Activated B cell treated with CpG ODN at 0.5 μM for 24 hours (primary cell): ENCODE results near the gene CMTR1. TPM values are rescaled to one million over a fixed set of nuclear protein-coding genes. Genes with fewer than 3 reads are reported as not detected.
A peak's percentile ranks its signal among the peaks of the same experiment; 100 is the strongest.

Experiments used
- ATAC-seq: fragments of 200-7000 bp; cut with Tn5 transposase; one replicate; pipeline ENCODE4 v1.10.0; 2021; ENCODE audit warnings: low read depth, mild to moderate bottlenecking, moderate library complexity
- CTCF ChIA-PET: fragments of 350-600 bp; sonication (Branson Sonifier 250); formaldehyde crosslinking; loops from one replicate; lab custom pipeline; 2021; ENCODE audit warnings: antibody characterized with exemption; lab: Charles Lee
- POLR2A ChIA-PET: fragments of 350-600 bp; sonication (Branson Sonifier 250); formaldehyde crosslinking; loops from one replicate; lab custom pipeline; 2021; ENCODE audit warnings: antibody characterized with exemption; lab: Charles Lee
- DNase-seq: peaks from one replicate; pipeline ENCODE4 v3.0.0; 2022
- H3K27ac Mint-ChIP-seq: one replicate; pipeline ENCODE4 v1.8.0; 2020; ENCODE audit warnings: mixed read lengths
- H3K27me3 Mint-ChIP-seq: one replicate; pipeline ENCODE4 v1.8.0; 2021; ENCODE audit warnings: mixed read lengths
- H3K36me3 Mint-ChIP-seq: one replicate; pipeline ENCODE4 v1.8.0; 2021; ENCODE audit warnings: low read depth, mixed read lengths
- H3K4me1 Mint-ChIP-seq: one replicate; pipeline ENCODE4 v1.8.0; 2021; ENCODE audit warnings: mixed read lengths
- H3K4me3 Mint-ChIP-seq: one replicate; pipeline ENCODE4 v1.8.0; 2020; ENCODE audit warnings: mild to moderate bottlenecking, mixed read lengths
- H3K9me3 Mint-ChIP-seq: one replicate; pipeline ENCODE4 v1.8.0; 2020; ENCODE audit warnings: mixed read lengths
- CTCF ChIP-seq: fragments of 200-600 bp; IDR thresholded peaks from one replicate; pipeline ENCODE4 v1.8.0; 2022; ENCODE audit warnings: antibody characterized with exemption, mild to moderate bottlenecking
- intact Hi-C: fragments of 100-400 bp; cut with micrococcal nuclease; formaldehyde crosslinking; loops from one replicate; pipeline ENCODE4 v1.15.1; 2024
- total RNA-seq: library from RNA; stranded (reverse); gene quantifications from 2 replicates; pipeline ENCODE4 v1.2.3, GENCODE V29; 2022

Gene CMTR1
- total RNA-seq, 1 donor from 2014 or later, result 65.7 TPM

- H3K9me3 Mint-ChIP-seq, result peaks cover 3% of the 10 kb centered on the region
- TF ChIP-seq CTCF, result no peak
- peaks cover 2% of the 10 kb centered on the region for H3K27me3 Mint-ChIP-seq
- peaks cover 34% of the 10 kb centered on the region for H3K4me1 Mint-ChIP-seq
- ChIA-PET CTCF (interaction anchor here (0.6 to 2.0 kb wide), 5 partner anchors 10 to 257 kb away, joined by 3 to 8 read pairs (median 3); no protein-coding TSS in a partner anchor), POLR2A (interaction anchor here (0.6 to 2.4 kb wide), 18 partner anchors 8 to 1405 kb away, joined by 3 to 16 read pairs (median 5); partner anchors contain the start of genes CCDC167, MDGA1, TBC1D22B and TMEM217)
- DNase-seq (no peak), ATAC-seq (peak; percentile 16)
- H3K27ac Mint-ChIP-seq, result peak overlapping the region; percentile 97
- H3K4me3 Mint-ChIP-seq, result peak overlapping the region; percentile 95
- peaks cover 41% of the 10 kb centered on the region for H3K36me3 Mint-ChIP-seq
- intact Hi-C loops, result loop anchor here (1.0 to 5.0 kb wide), 10 partner anchors 56 to 1204 kb away; partner anchors contain the start of genes BTBD9, FGD2, MDGA1 and TBC1D22B
Observed at GRCh38 chr6:37433657-37434271, 743 bp downstream of the CMTR1 start.

GRCh38 chr6:37435373-37435772, 2.4 kb downstream of the CMTR1 start:
- intact Hi-C loops, result no loop called here
- ChIA-PET POLR2A (no interaction called here), CTCF (no interaction called here)
- DNase-seq (no peak), ATAC-seq (no peak)
- TF ChIP-seq CTCF, result no peak
- no peaks in the 10 kb centered on the region for H3K9me3 Mint-ChIP-seq
- peaks cover 34% of the 10 kb centered on the region for H3K4me1 Mint-ChIP-seq
- H3K27ac Mint-ChIP-seq, result no peak overlapping the region
- H3K36me3 Mint-ChIP-seq, result peaks cover 54% of the 10 kb centered on the region
- H3K27me3 Mint-ChIP-seq, result no peaks in the 10 kb centered on the region
- H3K4me3 Mint-ChIP-seq, result no peak overlapping the region

GRCh38 chr6:37435816-37436215, 2.8 kb downstream of the CMTR1 start:
- Mint-ChIP-seq H3K27me3 (no peaks in the 10 kb centered on the region), H3K36me3 (peaks cover 58% of the 10 kb centered on the region), H3K4me1 (peaks cover 34% of the 10 kb centered on the region), H3K4me3 (no peak overlapping the region), H3K27ac (no peak overlapping the region), H3K9me3 (no peaks in the 10 kb centered on the region)
- no peak for TF ChIP-seq CTCF
- intact Hi-C loops, result no loop called here
- ChIA-PET CTCF (no interaction called here), POLR2A (no interaction called here)
- no peak for ATAC-seq
- no peak for DNase-seq

GRCh38 chr6:37438930-37439329, 5.9 kb downstream of the CMTR1 start:
- POLR2A ChIA-PET, result no interaction called here
- no peak overlapping the region for H3K4me3 Mint-ChIP-seq
- no peak overlapping the region for H3K27ac Mint-ChIP-seq

More at GRCh38 chr6:37438930-37439329, 5.9 kb downstream of the CMTR1 start:
- CTCF ChIA-PET, result no interaction called here
- no peak for ATAC-seq
- no peak for DNase-seq
- Mint-ChIP-seq H3K36me3 (peaks cover 61% of the 10 kb centered on the region), H3K4me1 (peaks cover 40% of the 10 kb centered on the region), H3K9me3 (no peaks in the 10 kb centered on the region), H3K27me3 (no peaks in the 10 kb centered on the region)
- intact Hi-C loops, result no loop called here
- TF ChIP-seq CTCF, result no peak
